Breast epithelium (tissue), 3 donors: ENCODE data around the gene CDH6.

Experiments used
- POLR2A ChIP-seq: fragments of 450-650 bp; IDR thresholded peaks from one replicate; pipeline ENCODE4 v1.6.1; 2016; ENCODE audit warnings: antibody characterized with exemption, mild to moderate bottlenecking, moderate library complexity
- POLR2AphosphoS5 ChIP-seq, 3 donors: sonication (generic); formaldehyde crosslinking; IDR thresholded peaks; one replicate each; pipeline ENCODE4 v1.6.1; 2017; ENCODE audit warnings: antibody characterized with exemption in 3 of 3
- TF ChIP-seq, protein P1 (sequence below), 3 donors: fragments of 450-650 bp; IDR thresholded peaks; one replicate each; pipeline ENCODE4 v1.5.1; 2016 to 2017; ENCODE audit warnings: antibody characterized with exemption in 3 of 3, mild to moderate bottlenecking in 3 of 3, moderate library complexity in 3 of 3

DNA sequence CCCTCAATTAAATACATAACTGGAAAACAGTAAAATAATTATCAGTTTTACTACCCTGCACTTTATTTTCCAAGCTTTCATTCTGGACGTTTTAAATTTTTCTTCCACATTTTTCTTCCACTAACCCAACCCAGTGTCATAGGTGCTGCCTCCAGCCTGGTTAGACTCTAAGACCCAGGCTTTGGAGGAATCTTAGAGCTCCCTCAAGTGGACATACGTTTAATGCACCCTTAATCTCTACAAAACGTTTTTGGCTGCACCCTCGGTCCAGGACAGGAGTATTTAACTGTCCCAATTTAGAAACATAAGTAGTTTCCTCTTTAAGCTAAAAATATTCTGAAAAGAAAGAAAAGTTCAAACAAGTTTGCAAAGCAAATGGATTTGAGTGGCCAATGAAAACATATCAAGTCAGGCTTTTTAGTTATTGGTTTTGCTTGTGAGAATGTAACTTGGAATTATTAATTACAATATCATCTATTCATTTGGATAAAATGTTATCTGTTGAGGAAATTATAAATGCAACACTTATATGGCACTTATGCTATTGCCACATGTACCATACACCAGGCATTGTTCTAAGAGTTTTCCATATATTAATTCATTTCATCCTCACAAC is 38.9 kb downstream of the CDH6 start:
- TF ChIP-seq, protein P1, sequence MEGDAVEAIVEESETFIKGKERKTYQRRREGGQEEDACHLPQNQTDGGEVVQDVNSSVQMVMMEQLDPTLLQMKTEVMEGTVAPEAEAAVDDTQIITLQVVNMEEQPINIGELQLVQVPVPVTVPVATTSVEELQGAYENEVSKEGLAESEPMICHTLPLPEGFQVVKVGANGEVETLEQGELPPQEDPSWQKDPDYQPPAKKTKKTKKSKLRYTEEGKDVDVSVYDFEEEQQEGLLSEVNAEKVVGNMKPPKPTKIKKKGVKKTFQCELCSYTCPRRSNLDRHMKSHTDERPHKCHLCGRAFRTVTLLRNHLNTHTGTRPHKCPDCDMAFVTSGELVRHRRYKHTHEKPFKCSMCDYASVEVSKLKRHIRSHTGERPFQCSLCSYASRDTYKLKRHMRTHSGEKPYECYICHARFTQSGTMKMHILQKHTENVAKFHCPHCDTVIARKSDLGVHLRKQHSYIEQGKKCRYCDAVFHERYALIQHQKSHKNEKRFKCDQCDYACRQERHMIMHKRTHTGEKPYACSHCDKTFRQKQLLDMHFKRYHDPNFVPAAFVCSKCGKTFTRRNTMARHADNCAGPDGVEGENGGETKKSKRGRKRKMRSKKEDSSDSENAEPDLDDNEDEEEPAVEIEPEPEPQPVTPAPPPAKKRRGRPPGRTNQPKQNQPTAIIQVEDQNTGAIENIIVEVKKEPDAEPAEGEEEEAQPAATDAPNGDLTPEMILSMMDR (IDR thresholded peaks at IDR 0.05), result peak in 1 of 3 donors; percentile 27
- TF ChIP-seq POLR2A (no peak), POLR2AphosphoS5 (IDR thresholded peaks at IDR 0.05) (no peak)
